Activated gamma-delta T cell treated with Interleukin-2 at 50 U/mL for 16 hours (primary cell): ENCODE data around the gene ZBTB21.

ENCODE experiments used
- DNase-seq: peaks from one replicate; pipeline ENCODE4 v3.0.0-alpha.2; 2020

ZBTB21 gene

DNA sequence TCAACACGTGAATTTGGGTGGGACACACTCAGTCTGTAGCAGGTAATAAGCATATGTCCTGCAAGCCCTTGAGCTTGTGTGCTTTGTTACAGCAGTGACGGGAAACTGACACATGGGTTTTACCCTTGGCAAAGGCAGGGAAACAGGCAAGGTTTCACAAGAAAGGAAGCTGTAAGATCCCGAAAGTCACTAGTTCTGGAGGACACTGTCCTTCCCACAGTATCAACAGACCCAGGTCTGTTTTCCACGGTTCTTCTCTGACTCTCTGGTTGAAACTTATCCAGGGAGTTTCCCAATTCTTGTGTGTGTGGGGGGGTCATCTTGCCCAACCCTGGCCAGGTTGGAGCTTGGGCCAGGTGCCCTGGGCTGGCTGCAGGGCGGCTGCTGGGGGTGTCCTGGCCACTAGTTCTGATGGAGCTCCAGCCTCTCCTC lies 29.3 kb upstream of the ZBTB21 start:
- no peak for DNase-seq

DNA sequence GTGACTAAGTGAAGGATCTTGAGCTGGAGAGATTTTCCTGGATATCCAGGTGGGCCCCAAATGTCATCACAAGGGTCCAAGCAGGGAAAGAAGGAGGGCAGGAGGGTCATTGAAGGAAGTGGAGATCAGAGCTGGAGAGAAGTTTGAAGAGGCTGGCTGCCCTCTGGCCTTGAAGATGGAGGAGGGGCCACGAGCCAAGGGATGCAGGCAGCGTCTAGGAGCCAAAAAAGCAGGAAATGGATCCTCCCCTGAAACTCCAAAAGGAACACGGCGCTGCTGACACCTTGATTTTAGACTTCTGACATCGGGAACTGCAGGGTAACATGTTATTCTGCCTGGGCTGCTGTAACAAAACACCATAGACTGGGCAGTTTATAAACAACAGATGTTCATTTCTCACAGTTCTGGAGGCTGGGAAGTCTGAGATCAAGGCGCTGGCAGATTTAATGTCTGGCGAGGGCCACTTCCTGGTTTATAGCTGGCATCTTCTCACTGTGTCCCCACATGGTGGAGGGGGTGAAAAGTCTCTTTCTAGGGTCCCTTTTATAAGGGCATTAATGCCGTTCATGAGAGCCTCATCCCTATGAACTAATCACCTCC lies 28.8 kb upstream of the ZBTB21 start:
- DNase-seq: no peak

GRCh38 chr21:42038393-42038792 lies 28.2 kb upstream of the ZBTB21 start:
- DNase-seq: no peak

DNA sequence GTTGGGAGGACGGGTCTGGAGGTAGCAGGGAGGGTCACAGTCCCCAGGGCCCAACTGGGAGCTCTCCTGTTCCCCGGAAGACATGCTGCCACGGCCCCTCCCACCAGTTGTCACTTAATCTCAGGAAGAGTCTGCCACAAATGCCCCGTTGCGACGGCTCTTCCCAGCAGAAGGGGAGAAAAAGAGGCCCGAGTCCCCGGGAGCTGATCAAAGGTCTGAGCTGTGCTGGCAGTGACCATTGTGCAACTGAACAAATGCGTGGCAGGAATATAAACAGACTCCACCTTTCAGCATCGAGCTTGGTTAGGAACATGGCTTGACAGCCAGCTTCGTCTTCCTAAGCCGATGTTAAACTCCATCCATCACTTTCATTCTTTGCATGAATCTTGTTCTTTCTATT lies 27.8 kb upstream of the ZBTB21 start:
- no peak for DNase-seq

GRCh38 chr21:42037516-42037915 lies 27.4 kb upstream of the ZBTB21 start:
- DNase-seq: no peak

DNA sequence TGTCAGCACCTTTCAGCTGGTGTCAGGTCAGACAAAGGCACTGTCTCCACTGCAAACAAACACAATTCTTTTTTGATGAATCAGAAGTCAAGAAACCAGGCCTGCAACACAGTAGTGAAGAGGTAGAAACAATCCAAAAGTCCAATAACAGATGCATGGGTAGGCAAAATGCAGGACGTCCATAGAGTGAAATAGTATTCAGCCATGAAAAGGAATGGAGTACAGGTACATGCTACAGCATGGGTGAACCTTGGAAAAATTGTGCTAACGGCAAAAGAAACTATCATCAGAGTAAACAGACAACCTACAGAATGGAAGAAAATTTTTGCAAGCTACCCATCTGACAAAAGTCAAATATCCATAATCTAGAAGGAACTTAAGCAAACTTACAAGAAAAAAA lies 26.2 kb upstream of the ZBTB21 start:
- no peak for DNase-seq

DNA sequence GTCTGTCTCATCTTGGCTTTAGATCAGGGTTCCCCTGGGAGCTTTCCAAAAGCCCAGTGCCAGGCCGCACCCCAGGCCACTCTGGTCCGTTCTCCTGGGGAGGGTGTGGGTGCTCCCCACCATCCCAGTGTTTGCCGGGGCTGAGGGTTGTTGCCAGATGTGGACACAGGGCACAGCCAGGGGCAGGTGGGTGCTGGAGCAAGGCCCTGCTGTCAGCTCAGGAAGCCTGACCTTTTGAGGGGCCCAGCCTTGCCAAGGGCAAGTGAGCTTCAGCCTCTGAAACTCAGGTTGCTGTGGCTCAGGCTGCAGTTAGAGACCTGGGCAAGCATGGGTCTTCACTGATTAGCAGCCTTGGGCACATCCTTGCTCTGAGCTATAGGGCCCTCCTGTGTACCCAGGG lies 22.8 kb upstream of the ZBTB21 start:
- DNase-seq: no peak

DNA sequence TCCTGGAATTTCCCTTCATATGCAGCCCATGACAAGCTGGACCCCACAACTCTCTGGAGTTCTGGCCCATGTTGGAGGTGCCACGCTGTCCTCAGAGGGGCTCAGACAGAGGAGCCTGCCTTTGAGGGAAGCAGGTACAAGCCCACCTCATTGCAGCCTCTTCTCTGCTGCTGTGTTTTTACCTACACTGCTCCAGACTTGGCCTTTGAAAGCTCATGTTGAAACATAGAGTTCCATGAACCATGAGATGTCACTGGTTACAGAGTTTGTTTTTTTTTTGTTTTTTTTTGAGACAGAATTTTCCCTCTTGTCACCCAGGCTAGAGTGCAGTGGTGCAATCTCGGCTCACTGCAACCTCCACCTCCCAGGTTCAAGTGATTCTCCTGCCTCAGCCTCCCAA lies 22.1 kb upstream of the ZBTB21 start:
- DNase-seq: no peak

DNA sequence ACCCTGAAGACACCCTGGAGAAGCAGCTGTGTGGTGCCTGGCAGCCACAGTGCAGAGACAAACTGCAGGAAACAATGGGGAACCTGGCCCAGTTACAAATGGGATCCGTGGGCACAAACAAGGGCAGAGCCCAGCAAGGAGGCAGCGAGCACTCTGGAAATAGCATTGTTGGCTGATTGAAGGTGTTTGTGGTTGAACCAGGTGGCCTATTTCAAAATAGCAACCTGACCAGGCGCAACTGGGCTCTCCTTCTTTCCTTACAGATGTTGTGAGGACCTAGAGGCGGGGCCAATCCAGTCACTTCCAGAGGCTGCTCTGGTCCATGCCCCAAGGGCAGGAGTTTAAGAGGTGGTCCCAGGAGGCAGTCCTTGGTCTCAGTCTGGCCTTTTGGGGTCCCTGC lies 21.7 kb upstream of the ZBTB21 start:
- no peak for DNase-seq

DNA sequence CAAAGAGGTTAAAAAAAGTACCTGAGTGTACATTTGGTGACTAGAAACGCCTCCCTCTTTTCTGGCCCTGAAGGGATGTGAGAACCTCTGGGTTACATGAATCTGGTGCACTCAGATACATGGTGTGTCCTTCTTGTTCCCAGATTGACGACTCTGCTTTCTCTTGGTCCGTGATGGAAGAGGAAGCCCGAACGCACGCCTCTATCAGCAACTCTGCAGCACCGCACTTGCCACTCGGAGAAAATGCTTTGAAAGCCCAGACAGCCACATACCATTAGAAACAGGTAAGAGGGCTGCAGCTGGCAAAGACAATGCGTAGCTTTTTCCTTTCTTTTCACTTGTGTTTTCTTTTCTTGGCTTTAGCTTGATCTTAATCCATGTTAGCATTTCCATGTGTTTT lies 21.1 kb upstream of the ZBTB21 start:
- DNase-seq: no peak

DNA sequence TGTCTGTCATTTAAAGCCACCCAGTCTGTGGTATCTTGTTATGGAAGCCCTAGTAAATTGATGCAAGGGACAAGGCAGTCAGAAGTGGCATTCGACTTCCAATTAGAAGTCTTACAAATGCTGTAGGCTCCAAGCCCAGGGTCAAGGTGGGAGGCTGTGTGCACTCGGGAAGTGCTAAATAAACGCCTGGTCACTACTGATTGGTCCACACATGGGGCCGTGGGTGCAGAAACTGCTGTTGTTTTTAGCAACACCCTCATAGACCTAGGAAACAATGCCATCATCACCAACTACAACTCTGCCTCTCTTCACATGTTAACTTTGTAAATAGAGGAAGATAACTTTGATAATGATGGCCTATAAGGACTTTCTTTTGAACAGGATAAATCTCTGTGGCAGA lies 20.2 kb upstream of the ZBTB21 start:
- DNase-seq: no peak

GRCh38 chr21:42028766-42029425 lies 18.7 kb upstream of the ZBTB21 start:
- no peak for DNase-seq

DNA sequence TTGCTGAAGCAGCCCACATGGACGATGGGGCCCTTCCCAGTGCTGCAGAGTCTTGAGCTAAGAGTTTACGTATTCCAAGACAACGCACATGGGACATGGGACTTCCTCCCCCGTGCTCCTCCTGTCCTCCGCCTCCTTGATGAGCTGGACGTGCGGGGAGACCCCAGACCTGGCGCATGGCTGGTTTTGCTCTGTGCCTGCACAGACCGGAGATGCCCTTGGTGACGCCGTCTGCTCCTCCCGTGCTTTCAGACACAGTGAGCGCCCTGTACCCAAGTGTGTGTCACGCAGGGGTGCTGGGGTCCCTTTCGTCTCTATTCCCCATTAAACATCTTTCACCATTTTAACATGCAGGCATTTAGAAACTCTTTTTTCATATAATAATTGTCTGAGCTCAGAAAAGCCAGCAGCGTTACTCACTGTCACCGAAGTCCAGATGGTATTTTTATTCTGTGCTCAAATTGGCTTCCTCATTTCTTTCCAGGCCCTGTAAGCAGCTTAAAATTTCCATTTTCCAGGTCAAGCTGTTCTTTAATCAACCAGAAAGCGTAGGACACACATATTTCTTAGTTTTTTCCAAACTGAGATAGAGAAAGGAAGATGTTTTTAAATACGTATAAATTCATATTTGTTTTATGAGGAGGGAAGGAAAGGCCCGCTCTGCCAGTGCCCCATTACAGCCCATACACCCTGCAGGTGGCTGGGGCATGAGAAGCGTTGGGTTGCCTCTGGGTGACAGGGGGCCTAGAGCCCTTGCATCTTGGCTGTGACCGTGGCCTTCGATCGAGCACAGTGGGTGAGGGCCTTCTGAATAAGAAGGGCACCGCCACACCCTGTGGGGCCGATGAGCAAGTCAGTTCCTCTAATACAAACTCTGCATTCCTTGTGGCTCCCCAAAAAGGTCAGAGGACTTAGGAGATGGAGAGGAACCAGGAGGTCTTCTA lies 17.9 kb upstream of the ZBTB21 start:
- no peak for DNase-seq

GRCh38 chr21:42027085-42027821 lies 17.1 kb upstream of the ZBTB21 start:
- no peak for DNase-seq

DNA sequence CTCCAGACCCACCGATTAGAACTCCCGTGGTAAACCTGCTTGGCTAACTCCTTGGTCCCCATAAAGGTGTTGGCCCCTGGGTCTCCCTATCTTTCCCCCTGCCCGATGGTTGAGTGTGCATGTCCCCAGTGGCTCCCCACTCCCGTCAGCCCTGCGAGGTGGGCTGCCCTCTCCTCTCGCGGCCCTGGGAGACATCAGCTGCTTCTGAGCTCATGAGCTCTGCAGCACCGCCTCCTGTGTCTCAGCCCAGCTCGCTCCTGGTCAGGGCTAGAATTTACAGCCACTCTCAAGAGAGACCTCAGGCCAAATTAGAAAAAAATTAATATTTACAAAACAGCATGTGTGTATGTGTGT lies 15.9 kb upstream of the ZBTB21 start:
- DNase-seq: no peak

DNA sequence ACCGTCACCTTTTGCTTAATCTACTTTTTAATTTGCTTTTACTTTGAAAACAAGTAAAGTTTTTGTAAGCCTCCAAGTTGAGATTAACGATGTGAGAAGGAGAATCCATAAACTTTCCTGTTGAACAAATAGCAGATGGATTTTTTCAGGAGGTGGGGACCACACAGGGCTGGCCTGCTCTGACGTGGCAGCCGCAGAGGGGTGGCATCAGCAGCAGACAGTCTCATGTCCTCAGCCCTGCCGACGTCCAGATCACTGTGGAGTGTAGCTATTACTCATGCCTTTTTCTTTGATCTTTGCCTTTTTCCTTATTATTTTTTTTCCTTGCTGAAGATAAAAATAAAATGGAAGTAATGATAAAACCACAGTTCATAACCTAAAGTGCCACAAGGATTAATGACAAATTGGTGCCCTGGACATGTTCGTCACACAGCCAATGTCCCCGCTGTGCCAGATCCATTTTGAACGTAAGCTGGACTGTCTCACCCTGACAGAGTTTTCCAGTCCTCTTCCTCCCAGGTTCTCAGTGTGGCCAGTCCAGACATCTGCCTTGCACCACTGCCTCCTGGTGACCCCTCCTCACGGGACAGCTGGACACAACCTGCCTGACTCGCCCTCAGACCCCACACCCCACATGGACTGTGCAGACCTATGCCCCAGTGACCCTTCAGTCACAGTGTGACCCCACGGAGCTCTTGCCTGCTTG lies 15.4 kb upstream of the ZBTB21 start:
- DNase-seq: no peak

DNA sequence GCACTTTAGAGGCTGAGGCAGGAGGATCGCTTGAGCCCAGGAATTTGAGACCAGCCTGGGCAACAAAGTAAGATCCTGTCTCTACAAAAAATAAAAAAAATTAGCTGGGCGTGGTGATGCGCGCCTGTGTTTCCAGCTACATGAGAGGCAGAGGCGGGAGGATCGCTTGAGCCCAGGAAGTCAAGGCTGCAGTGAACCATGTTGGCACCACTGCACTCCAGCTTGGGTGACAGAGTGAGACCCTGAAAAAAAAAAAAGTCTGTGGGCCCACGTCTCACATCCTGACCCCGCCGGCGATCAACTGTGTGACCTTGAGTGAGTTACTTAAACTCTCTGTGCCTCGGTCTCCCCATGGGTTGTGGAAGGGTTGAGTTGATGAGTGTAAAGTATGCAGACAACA lies 12.7 kb upstream of the ZBTB21 start:
- DNase-seq: no peak

GRCh38 chr21:42022091-42022430 lies 11.9 kb upstream of the ZBTB21 start:
- DNase-seq: no peak

- DNase-seq: no peak
Measured at GRCh38 chr21:42021371-42022090, 11.4 kb upstream of the ZBTB21 start.

GRCh38 chr21:42019706-42020105 lies 9.5 kb upstream of the ZBTB21 start:
- DNase-seq: no peak

DNA sequence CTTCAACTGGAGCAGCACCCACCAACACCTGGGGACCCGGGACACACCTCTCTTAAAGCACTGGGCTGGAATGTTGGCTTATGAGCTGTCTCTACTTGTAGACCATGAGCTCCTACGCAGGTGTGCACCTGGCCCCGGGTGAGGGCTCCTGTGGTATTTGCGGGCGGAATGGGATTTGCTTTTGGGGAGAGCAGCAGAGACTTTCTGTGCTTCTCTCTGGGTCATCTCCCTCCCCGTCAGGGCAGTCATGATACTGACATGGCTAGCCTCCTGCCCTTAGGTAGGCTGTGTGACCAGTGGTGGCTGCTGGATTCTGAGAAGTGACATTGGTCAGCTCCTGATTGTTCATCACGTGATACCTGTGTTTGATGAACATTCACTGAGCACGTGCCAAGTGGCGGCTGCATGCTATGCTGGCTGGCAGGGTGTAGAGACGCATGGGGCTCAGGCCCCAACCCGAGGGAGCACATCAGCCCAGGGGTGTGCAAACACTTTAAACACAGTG lies 9.0 kb upstream of the ZBTB21 start:
- no peak for DNase-seq

GRCh38 chr21:42017022-42017421 lies 6.9 kb upstream of the ZBTB21 start:
- DNase-seq: no peak
